NK-92 (cell line): Measurements from ENCODE around the gene SLC2A2.

ENCODE experiments used
- DNase-seq: peaks from one replicate; lab custom pipeline; 2025; ENCODE audit not compliant: unreplicated experiment; lab: John Stamatoyannopoulos, UW

Gene SLC2A2

GRCh38 chr3:171038342-171038741 is 11.8 kb upstream of the SLC2A2 start:
- DNase-seq, result no peak

GRCh38 chr3:171028779-171029232 is 2.3 kb upstream of the SLC2A2 start:
- no peak for DNase-seq

DNA sequence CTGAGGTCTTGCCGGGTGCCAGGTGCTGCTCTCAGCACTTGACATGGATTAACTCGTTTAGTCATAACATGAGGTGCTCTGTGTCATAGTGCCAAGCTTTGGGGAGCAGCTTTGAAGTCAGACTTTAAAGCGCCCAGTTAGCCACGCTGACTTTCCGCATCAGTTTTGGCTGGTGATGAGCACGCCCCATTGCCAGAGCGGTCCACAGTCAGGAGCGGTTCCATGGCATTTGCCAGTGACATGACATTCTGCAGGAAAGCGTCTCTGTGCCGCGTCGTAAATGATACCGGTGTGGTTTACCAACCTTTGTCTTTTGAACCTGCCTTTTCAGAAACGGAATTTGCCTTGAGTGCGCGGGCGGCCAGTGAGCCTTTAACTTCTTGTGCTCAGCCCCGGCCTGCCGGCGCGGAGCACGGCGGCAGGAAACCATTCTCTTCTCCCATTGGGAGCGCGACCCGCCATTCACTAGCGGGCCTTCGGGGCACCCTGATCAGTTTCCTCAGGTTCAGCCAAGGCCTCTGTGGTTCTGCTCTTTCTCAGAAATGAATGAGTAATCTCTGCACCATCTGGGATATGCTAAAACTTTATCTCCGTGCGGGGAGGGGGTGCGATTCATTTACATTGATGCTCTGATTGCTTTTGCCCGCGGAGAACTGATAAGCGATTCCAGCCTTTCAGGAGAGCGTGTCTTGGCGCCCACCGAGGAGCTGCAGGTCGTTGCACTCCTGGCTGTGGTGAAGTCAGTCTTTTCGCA is 1.7 kb upstream of the SLC2A2 start:
- DNase-seq, result no peak

- no peak for DNase-seq
Measured at GRCh38 chr3:171023566-171023965, 3.0 kb downstream of the SLC2A2 start.

DNA sequence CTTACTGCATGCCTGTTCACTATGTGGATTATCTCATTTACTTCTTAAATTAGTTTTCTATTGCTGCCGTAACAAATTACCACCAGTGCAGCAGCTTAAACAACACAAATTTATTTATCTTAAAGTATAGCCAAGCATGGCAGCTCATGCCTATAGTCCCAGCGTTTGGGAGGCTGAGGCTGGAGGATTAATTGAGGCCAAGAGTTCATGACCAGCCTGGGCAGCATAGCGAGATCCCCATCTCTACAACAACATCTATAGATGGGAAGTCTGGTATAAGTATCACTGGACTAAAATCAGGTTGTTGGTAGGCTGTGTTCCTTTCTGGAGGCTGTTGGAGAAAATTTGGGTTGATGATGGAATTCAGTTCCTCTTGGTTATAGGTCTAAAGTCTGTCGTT is 5.1 kb downstream of the SLC2A2 start:
- no peak for DNase-seq

DNA sequence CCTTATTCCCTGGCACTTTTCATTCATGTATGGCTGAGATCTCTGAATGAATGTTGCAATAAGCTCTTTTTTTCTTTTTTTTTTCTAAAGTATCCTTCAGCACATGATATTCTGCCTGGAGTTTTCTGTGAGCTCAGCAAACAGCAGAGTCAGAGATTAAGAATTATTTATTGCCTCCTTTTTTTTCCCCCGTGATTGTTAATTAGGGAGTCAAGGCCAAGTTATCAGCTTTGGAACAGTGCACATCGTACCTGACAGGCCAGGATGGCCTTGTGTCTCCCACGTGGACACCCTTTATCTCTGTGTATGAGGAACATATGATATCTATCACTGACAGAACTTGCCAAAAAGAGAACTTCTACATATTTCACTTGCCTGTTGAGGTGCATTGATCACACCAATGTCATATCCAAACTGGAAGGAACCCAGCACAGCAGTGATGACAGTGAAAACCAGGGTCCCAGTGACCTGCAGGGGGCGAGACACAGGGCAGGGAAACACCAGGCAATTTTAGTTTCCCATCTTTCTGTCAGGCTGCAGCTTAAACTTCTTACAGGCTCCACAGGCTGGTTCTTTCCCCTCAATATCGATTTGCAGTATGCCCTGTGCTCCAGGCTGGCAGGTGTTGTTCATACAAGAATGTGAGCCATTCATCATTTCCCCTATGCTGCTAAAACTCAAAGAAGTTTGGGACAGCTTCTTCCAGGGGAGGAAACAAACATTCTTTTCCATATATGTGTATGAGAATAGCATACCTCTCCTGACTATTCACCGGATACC is 8.2 kb downstream of the SLC2A2 start:
- no peak for DNase-seq

GRCh38 chr3:171013822-171014748 is 12.4 kb downstream of the SLC2A2 start:
- no peak for DNase-seq

GRCh38 chr3:171011873-171012336 is 14.6 kb downstream of the SLC2A2 start:
- no peak for DNase-seq

- no peak for DNase-seq
Measured at GRCh38 chr3:171011109-171011872, 15.2 kb downstream of the SLC2A2 start.

GRCh38 chr3:171007316-171007715 is 19.2 kb downstream of the SLC2A2 start:
- no peak for DNase-seq

GRCh38 chr3:171005648-171006047 is 20.9 kb downstream of the SLC2A2 start:
- no peak for DNase-seq

DNA sequence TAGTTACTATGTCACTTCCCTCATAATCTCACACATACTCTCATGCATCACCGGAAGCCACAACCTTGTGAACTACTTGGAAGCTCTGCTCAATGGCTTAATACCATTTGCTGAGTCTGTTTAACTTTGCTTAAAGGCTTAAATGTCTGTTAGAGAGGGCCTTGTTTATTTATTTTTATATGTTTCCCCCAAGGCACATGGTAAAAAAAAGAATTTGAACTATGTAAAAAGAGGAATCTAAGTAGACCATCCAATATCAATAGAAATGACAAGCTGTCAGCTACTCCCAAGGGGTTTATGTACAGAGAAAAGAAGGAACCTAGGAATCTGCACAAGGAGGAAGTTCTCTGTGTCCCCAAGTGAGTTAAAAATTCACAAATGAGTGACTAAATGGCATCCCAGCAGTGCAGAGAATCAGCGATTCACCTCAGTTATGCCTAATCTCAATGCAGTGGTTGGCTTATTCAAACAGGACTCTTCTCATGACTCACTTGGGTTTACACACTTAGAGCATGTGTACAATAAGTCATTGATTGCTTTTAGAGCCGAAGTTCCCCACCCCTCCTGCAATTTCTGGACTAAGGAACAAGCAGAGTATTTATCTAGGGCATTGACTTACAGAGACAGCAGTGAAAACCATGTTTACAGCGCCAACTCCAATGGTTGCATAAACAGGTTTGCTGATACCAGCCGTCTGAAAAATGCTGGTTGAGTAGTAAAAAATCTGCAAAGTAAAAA is 24.4 kb downstream of the SLC2A2 start:
- no peak for DNase-seq

DNA sequence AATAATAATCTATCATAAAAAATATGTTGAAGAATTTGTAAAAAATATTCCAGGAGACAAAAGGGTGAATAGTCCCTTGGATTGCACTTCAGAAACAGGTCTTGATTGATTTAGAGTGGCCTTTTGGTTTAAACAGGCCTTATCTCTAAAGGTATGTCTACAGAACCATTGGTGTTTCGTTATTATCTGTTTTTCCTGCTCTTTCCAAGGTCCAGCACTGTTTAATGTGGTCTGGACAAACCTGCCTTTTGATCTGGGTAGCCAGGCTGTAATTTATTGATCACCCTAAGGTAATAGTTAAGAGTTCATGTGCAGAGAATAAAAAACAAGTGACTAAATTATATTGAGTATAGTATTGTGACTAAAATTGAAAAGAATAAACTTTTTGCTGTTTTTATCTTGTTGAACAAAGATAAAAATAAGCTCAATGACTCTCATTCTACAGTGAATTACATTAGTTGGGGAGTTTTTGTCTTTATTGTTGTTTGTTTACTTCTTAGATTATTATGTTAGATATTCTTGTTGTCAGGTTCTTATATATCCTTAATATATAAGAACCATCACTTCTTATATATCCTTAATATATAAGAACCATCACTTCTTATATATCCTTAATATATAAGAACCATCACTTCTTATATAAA is 25.1 kb downstream of the SLC2A2 start:
- no peak for DNase-seq

GRCh38 chr3:171000281-171000680 is 26.2 kb downstream of the SLC2A2 start:
- DNase-seq, result no peak

DNA sequence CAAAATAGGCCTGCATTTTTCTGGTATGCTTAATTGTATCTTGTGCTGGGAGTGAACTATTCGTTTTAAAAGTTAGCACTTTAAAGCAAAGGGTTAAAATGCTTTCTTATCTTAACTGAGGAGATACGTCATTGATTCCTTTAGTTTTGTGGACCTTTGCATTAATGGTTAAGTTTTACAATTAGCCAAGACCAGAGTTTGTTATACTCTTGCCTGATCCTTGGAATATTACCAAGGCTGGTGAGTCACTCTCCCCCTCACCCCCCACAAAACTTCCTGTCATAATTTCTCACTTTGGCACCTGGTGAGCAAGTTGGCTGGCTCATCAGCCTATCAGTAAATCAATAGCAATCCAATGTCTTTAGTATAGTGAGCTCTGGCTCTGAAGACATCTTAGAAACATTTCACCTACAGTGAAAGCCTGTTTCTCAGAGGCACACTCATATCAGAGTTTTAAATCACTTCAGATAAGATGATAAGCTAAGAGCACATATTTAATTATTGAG is 26.7 kb downstream of the SLC2A2 start:
- DNase-seq, result no peak

DNA sequence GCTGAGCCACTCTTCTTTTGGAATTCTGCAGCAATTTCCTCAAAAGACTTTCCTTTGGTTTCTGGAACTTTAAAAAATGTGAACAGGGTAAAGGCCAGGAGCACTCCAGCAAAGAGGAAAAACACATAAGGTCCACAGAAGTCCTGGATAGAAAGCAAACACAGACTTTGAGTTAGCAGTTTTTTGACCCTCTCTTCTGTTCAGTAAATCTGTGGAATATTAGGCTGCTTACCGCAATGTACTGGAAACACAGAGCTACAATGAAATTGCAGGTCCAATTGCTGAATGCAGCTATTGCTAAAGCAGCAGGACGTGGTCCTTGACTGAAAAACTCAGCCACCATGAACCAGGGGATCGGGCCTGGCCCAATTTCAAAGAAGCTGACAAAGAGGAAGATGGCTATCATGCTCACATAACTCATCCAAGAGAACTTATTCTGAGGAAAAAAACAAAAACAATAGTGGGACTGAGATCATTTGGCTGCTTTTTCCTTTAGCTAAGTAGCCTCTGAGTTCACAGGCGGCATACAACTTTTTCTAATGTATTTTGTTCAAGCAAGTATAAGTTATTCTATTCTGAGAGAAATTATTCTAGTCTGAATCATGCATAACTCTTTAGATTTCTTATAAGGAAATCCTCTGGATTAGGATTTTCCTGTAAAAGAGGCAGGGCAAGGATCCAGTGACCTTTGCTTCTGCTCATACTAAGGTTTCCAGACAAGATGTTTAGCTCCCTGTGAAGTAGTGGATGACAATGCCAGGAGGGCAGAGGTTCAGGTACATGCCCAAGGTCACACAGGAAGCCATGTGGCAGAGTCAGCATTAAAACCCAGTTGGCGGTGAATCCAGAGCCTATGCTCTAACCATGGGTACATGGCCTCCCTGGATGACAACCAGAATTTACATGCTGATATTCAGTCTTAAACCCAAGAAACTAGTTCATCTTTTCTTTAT is 28.3 kb downstream of the SLC2A2 start:
- DNase-seq, result no peak

GRCh38 chr3:170992854-170993253 is 33.7 kb downstream of the SLC2A2 start:
- no peak for DNase-seq

DNA sequence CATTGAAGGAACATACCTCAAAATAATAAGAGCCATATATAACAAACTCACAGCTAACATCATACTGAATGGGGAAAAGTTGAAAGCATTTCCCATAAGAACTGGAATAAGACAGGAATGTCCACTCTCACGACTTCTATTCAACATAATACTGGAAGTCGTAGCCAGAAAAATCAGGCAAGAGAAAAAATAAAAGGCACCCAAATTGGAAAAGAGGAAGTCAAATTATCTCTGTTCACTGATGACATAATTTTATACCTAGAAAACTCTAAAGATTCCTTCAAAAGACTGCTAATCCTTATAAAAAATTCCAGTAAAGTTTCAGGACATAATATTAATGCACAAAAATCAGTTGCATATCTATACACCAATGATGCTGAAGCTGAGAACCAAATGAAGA is 34.9 kb downstream of the SLC2A2 start:
- no peak for DNase-seq
